HG03571 (cell line): ENCODE data around the gene TAF11L2.
"Not testable (repeated sequence)": the region's sequence is repeated elsewhere in the genome, so short reads cannot be mapped to it uniquely, and the experiment has no call there.

ENCODE experiments used
- ATAC-seq: cut with Tn5 transposase; IDR thresholded peaks from one replicate; pipeline ENCODE4 v1.9.1; 2021; ENCODE audit not compliant: unreplicated experiment

Gene TAF11L2

GRCh38 chr5:17524935-17525334 lies 26.9 kb downstream of the TAF11L2 start, which contains the start of gene TAF11L5:
TSS of gene TAF11L5 (plus strand) at chr5:17525235.
- not testable (repeated sequence) for ATAC-seq

- ATAC-seq, result not testable (repeated sequence)
Observed at GRCh38 chr5:17526504-17526903, 28.5 kb downstream of the TAF11L2 start.

GRCh38 chr5:17528369-17528768 lies 30.3 kb downstream of the TAF11L2 start, which contains the start of gene TAF11L6:
TSS of gene TAF11L6 (plus strand) at chr5:17528669.
- ATAC-seq, result not testable (repeated sequence)
